GM23338 (cell line): ENCODE data around the gene ATXN7L1. TPM values are rescaled to one million over a fixed set of nuclear protein-coding genes. Genes with fewer than 3 reads are reported as not detected.

Source experiments
- ATAC-seq: fragments of 200-7000 bp; cut with Tn5 transposase; 3 replicates; pipeline ENCODE4 v1.9.1; 2020
- DNase-seq: peaks from one replicate; pipeline ENCODE4 v3.0.0-alpha.2; 2015; ENCODE audit warnings: low spot score
- H2AFZ ChIP-seq: fragments of 200-600 bp; sonication (generic); 2 replicates; pipeline ENCODE4 v1.8.0; 2016; ENCODE audit warnings: antibody characterized with exemption, mild to moderate bottlenecking, moderate library complexity
- H3F3A ChIP-seq: fragments of 200-600 bp; sonication (generic); replicated peaks from 2 replicates; pipeline ENCODE4 v1.8.0; 2017; ENCODE audit warnings: antibody characterized with exemption, mixed run types, low read depth
- H3K27ac ChIP-seq: fragments of 200-600 bp; sonication (generic); 2 replicates; pipeline ENCODE4 v1.6.1; 2016; ENCODE audit warnings: low read depth
- H3K27me3 ChIP-seq: fragments of 200-600 bp; sonication (generic); 2 replicates; pipeline ENCODE4 v1.8.0; 2016; ENCODE audit warnings: mild to moderate bottlenecking, mixed run types, moderate library complexity; ENCODE audit not compliant: insufficient read depth
- H3K36me3 ChIP-seq: fragments of 200-600 bp; sonication (generic); 2 replicates; pipeline ENCODE4 v1.8.0; 2016; ENCODE audit warnings: mild to moderate bottlenecking; ENCODE audit not compliant: insufficient read depth
- H3K4me1 ChIP-seq: fragments of 200-600 bp; sonication (generic); 2 replicates; pipeline ENCODE4 v1.8.0; 2016; ENCODE audit warnings: mild to moderate bottlenecking, moderate library complexity; ENCODE audit not compliant: insufficient read depth
- H3K4me2 ChIP-seq: fragments of 200-600 bp; sonication (generic); 2 replicates; pipeline ENCODE4 v1.7.1; 2017; ENCODE audit warnings: mixed run types
- H3K4me3 ChIP-seq: fragments of 200-600 bp; sonication (generic); 2 replicates; pipeline ENCODE4 v1.6.1; 2016; ENCODE audit warnings: mixed run types
- H3K79me2 ChIP-seq: fragments of 200-600 bp; sonication (generic); replicated peaks from 2 replicates; pipeline ENCODE4 v1.8.0; 2017; ENCODE audit warnings: mild to moderate bottlenecking; ENCODE audit not compliant: insufficient read depth
- H3K9me2 ChIP-seq: fragments of 200-600 bp; sonication (generic); 2 replicates; pipeline ENCODE4 v1.8.0; 2017; ENCODE audit not compliant: insufficient read depth
- H4K20me1 ChIP-seq: fragments of 200-600 bp; sonication (generic); replicated peaks from 2 replicates; pipeline ENCODE4 v1.8.0; 2017; ENCODE audit warnings: mild to moderate bottlenecking; ENCODE audit not compliant: insufficient read depth
- H3K27ac Mint-ChIP-seq: 2 replicates; pipeline ENCODE4 v1.8.0; 2020; ENCODE audit warnings: inconsistent platforms, mild to moderate bottlenecking, moderate library complexity, mixed read lengths
- H3K27me3 Mint-ChIP-seq: 3 replicates; pipeline ENCODE4 v1.8.0; 2022; ENCODE audit warnings: low read depth, mild to moderate bottlenecking, moderate library complexity, mixed read lengths, inconsistent platforms; ENCODE audit not compliant: insufficient read depth, poor library complexity
- H3K36me3 Mint-ChIP-seq: 3 replicates; pipeline ENCODE4 v1.8.0; 2021; ENCODE audit warnings: low read depth, mild to moderate bottlenecking, inconsistent platforms, moderate library complexity, mixed read lengths
- H3K4me1 Mint-ChIP-seq: 3 replicates; pipeline ENCODE4 v1.8.0; 2020; ENCODE audit warnings: mild to moderate bottlenecking, inconsistent platforms, mixed read lengths
- H3K4me3 Mint-ChIP-seq: 3 replicates; pipeline ENCODE4 v1.8.0; 2021; ENCODE audit warnings: moderate library complexity, mild to moderate bottlenecking, inconsistent platforms, mixed read lengths
- H3K9me3 Mint-ChIP-seq: 3 replicates; pipeline ENCODE4 v1.8.0; 2020; ENCODE audit warnings: moderate library complexity, mild to moderate bottlenecking, inconsistent platforms, mixed read lengths
- EZH2 ChIP-seq: fragments of 200-600 bp; sonication (generic); IDR thresholded peaks from one replicate; pipeline ENCODE4 v1.8.0; 2017; ENCODE audit warnings: antibody characterized with exemption, mild to moderate bottlenecking, low read depth; ENCODE audit not compliant: unreplicated experiment
- EZH2phosphoT487 ChIP-seq: fragments of 200-600 bp; sonication (generic); IDR thresholded peaks from one replicate; pipeline ENCODE4 v1.8.1; 2018; ENCODE audit warnings: antibody characterized with exemption; ENCODE audit not compliant: unreplicated experiment
- JUNB ChIP-seq: IDR thresholded peaks from one replicate; pipeline ENCODE4 v1.6.1; 2016; ENCODE audit warnings: antibody characterized with exemption; ENCODE audit not compliant: unreplicated experiment
- NANOG ChIP-seq: IDR thresholded peaks from 2 replicates; pipeline ENCODE4 v1.6.1; 2016; ENCODE audit warnings: antibody characterized with exemption, borderline replicate concordance
- STAT1 ChIP-seq: IDR thresholded peaks from one replicate; pipeline ENCODE4 v1.6.1; 2016; ENCODE audit warnings: antibody characterized with exemption; ENCODE audit not compliant: unreplicated experiment
- polyA plus RNA-seq: library from polyadenylated mRNA; unstranded; fragments of >200 nt; fragmentation: Nextera tagmentation; extraction: Ambion mirVana; gene quantifications from 2 replicates; pipeline ENCODE4 v1.2.1, GENCODE V29; 2016
- total RNA-seq: library from RNA; depleted of rRNA; stranded (reverse); fragments of >200 nt; shearing (Covaris generic); gene quantifications from 2 replicates; pipeline ENCODE4 v1.2.3, GENCODE V29; 2014; rRNA removed
- TF ChIP-seq, protein P1 (sequence below): IDR thresholded peaks from one replicate; pipeline ENCODE4 v1.6.1; 2018; ENCODE audit warnings: antibody characterized with exemption; ENCODE audit not compliant: unreplicated experiment
- TF ChIP-seq, protein P2 (sequence below): IDR thresholded peaks from 2 replicates; pipeline ENCODE4 v1.6.1; 2016; ENCODE audit warnings: antibody characterized with exemption

The ATXN7L1 gene
- total and polyA plus RNA-seq, 2 experiments from 2014 or later: 22.8 to 29.8 TPM

DNA sequence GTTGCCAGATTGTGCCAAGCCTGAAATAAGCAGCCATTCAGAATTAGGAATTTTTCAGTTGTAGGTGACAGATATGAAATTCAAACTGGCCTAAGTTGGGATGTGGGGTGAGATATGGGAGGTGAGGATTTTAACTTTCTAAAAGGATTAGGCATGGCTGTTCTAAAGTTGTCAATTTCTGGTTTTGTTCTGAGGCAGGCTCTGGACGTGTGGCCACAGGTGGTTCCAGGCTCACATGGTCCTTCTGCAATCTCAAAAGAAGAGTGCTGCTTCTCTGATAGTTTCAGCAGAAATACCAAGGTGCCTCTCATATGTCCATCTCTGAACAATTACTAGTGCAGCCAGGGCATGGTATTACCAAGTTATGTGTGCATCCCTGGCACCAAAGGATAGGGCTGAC is 316.5 kb downstream of the ATXN7L1 start:
- H3F3A ChIP-seq: peaks cover 3% of the 10 kb centered on the region; the same call in 1 of the 2 replicates
- DNase-seq: no peak
- no peak overlapping the region for H3K4me2 ChIP-seq
- H3K9me2 ChIP-seq: no peaks in the 10 kb centered on the region
- no peak for ATAC-seq
- no peaks in the 10 kb centered on the region for H3K27me3 ChIP-seq
- Mint-ChIP-seq H3K27me3 (peaks cover 2% of the 10 kb centered on the region), H3K9me3 (no peaks in the 10 kb centered on the region), H3K4me1 (no peaks in the 10 kb centered on the region), H3K36me3 (peaks cover 47% of the 10 kb centered on the region; the same call in 2 of the 3 replicates), H3K27ac (no peak overlapping the region), H3K4me3 (no peak overlapping the region)
- peaks cover 13% of the 10 kb centered on the region; the same call in 1 of the 2 replicates for H3K36me3 ChIP-seq
- TF ChIP-seq EZH2phosphoT487: no peak
- TF ChIP-seq, protein P1, sequence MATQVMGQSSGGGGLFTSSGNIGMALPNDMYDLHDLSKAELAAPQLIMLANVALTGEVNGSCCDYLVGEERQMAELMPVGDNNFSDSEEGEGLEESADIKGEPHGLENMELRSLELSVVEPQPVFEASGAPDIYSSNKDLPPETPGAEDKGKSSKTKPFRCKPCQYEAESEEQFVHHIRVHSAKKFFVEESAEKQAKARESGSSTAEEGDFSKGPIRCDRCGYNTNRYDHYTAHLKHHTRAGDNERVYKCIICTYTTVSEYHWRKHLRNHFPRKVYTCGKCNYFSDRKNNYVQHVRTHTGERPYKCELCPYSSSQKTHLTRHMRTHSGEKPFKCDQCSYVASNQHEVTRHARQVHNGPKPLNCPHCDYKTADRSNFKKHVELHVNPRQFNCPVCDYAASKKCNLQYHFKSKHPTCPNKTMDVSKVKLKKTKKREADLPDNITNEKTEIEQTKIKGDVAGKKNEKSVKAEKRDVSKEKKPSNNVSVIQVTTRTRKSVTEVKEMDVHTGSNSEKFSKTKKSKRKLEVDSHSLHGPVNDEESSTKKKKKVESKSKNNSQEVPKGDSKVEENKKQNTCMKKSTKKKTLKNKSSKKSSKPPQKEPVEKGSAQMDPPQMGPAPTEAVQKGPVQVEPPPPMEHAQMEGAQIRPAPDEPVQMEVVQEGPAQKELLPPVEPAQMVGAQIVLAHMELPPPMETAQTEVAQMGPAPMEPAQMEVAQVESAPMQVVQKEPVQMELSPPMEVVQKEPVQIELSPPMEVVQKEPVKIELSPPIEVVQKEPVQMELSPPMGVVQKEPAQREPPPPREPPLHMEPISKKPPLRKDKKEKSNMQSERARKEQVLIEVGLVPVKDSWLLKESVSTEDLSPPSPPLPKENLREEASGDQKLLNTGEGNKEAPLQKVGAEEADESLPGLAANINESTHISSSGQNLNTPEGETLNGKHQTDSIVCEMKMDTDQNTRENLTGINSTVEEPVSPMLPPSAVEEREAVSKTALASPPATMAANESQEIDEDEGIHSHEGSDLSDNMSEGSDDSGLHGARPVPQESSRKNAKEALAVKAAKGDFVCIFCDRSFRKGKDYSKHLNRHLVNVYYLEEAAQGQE: no peak
- TF ChIP-seq, protein P2, sequence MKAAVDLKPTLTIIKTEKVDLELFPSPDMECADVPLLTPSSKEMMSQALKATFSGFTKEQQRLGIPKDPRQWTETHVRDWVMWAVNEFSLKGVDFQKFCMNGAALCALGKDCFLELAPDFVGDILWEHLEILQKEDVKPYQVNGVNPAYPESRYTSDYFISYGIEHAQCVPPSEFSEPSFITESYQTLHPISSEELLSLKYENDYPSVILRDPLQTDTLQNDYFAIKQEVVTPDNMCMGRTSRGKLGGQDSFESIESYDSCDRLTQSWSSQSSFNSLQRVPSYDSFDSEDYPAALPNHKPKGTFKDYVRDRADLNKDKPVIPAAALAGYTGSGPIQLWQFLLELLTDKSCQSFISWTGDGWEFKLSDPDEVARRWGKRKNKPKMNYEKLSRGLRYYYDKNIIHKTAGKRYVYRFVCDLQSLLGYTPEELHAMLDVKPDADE: no peak
- TF ChIP-seq JUNB: no peak
- no peak for TF ChIP-seq EZH2
- TF ChIP-seq NANOG: no peak
- TF ChIP-seq STAT1: no peak
- H3K4me1 ChIP-seq: no peaks in the 10 kb centered on the region
- no peak overlapping the region for H3K27ac ChIP-seq
- no peak overlapping the region for H2AFZ ChIP-seq
- no peak overlapping the region for H3K4me3 ChIP-seq
- H3K79me2 ChIP-seq: no peaks in the 10 kb centered on the region
- H4K20me1 ChIP-seq: no peaks in the 10 kb centered on the region

Other genes starting within 250 kb of the ATXN7L1 start
- gene CDHR3, start 86.7 kb upstream of the ATXN7L1 start, total RNA-seq: 6.7 and 12.2 TPM in 2 replicates
- 4.9 and 5.1 TPM in 2 replicates for gene CDHR3, start 86.7 kb upstream of the ATXN7L1 start, polyA plus RNA-seq
- gene SYPL1, start 235.7 kb upstream of the ATXN7L1 start, total RNA-seq: 52.7 and 78.1 TPM in 2 replicates
- 39.0 and 39.3 TPM in 2 replicates for gene SYPL1, start 235.7 kb upstream of the ATXN7L1 start, polyA plus RNA-seq